Glutamatergic neuron (in vitro differentiated cells): ENCODE measurements around the gene EVI5. TPM values are rescaled to one million over a fixed set of nuclear protein-coding genes. Genes with fewer than 3 reads are reported as not detected.

ENCODE experiments used
- DNase-seq: peaks from one replicate; pipeline ENCODE4 v3.0.0; 2022
- H3K27ac Mint-ChIP-seq: one replicate; pipeline ENCODE4 v1.8.0; 2020; ENCODE audit warnings: mild to moderate bottlenecking, mixed read lengths, inconsistent platforms; ENCODE audit not compliant: unreplicated experiment
- H3K27me3 Mint-ChIP-seq: one replicate; pipeline ENCODE4 v1.8.0; 2020; ENCODE audit warnings: mild to moderate bottlenecking, moderate library complexity, mixed read lengths, inconsistent platforms; ENCODE audit not compliant: unreplicated experiment
- H3K36me3 Mint-ChIP-seq: one replicate; pipeline ENCODE4 v1.8.0; 2020; ENCODE audit warnings: mild to moderate bottlenecking, mixed read lengths, inconsistent platforms; ENCODE audit not compliant: unreplicated experiment
- H3K4me1 Mint-ChIP-seq: one replicate; pipeline ENCODE4 v1.8.0; 2020; ENCODE audit warnings: mild to moderate bottlenecking, low read depth, mixed read lengths, inconsistent platforms; ENCODE audit not compliant: unreplicated experiment
- H3K4me3 Mint-ChIP-seq: one replicate; pipeline ENCODE4 v1.8.0; 2020; ENCODE audit warnings: mild to moderate bottlenecking, mixed read lengths, inconsistent platforms; ENCODE audit not compliant: unreplicated experiment
- H3K9me3 Mint-ChIP-seq: one replicate; pipeline ENCODE4 v1.8.0; 2020; ENCODE audit warnings: mild to moderate bottlenecking, moderate library complexity, mixed read lengths, inconsistent platforms; ENCODE audit not compliant: unreplicated experiment
- CTCF ChIP-seq: fragments of 200-600 bp; sonication (generic); IDR thresholded peaks from one replicate; pipeline ENCODE4 v1.5.0; 2021; ENCODE audit not compliant: partially characterized antibody, unreplicated experiment
- total RNA-seq: library from RNA; stranded (reverse); fragmentation: NEBNext Ultra II Directional; extraction: Animal tissue kit (Norgen Biotek cat#: 25700); gene quantifications from one replicate; pipeline ENCODE4 v1.2.1, GENCODE V29; 2021; ENCODE audit not compliant: unreplicated experiment

EVI5 gene
- total RNA-seq, 1 donor from 2014 or later = 19.5 TPM

GRCh38 chr1:92563457-92564216, 221.3 kb downstream of the EVI5 start:
- no peak for DNase-seq
- Mint-ChIP-seq H3K27ac (no peak overlapping the region), H3K4me3 (no peak overlapping the region), H3K4me1 (no peaks in the 10 kb centered on the region), H3K27me3 (no peaks in the 10 kb centered on the region), H3K36me3 (no peaks in the 10 kb centered on the region), H3K9me3 (peaks cover 2% of the 10 kb centered on the region)
- TF ChIP-seq CTCF = no peak

GRCh38 chr1:92556350-92556749, 228.6 kb downstream of the EVI5 start:
- no peaks in the 10 kb centered on the region for H3K27me3 Mint-ChIP-seq
- H3K9me3 Mint-ChIP-seq = no peaks in the 10 kb centered on the region
- no peak for DNase-seq
- no peaks in the 10 kb centered on the region for H3K36me3 Mint-ChIP-seq
- no peaks in the 10 kb centered on the region for H3K4me1 Mint-ChIP-seq
- no peak overlapping the region for H3K27ac Mint-ChIP-seq
- TF ChIP-seq CTCF = no peak
- H3K4me3 Mint-ChIP-seq = no peak overlapping the region

- no peak overlapping the region for H3K27ac Mint-ChIP-seq
- no peak overlapping the region for H3K4me3 Mint-ChIP-seq
- H3K36me3 Mint-ChIP-seq = no peaks in the 10 kb centered on the region
- H3K9me3 Mint-ChIP-seq = no peaks in the 10 kb centered on the region
- H3K27me3 Mint-ChIP-seq = peaks cover 2% of the 10 kb centered on the region
- TF ChIP-seq CTCF = no peak
- no peak for DNase-seq
- no peaks in the 10 kb centered on the region for H3K4me1 Mint-ChIP-seq
These were observed 230.7 kb downstream of the EVI5 start for GRCh38 chr1:92554216-92554615.

- Mint-ChIP-seq H3K36me3 (no peaks in the 10 kb centered on the region), H3K27me3 (peaks cover 2% of the 10 kb centered on the region), H3K4me3 (no peak overlapping the region), H3K4me1 (no peaks in the 10 kb centered on the region), H3K27ac (no peak overlapping the region), H3K9me3 (no peaks in the 10 kb centered on the region)
- no peak for DNase-seq
- TF ChIP-seq CTCF = no peak
These were observed 233.0 kb downstream of the EVI5 start for GRCh38 chr1:92551916-92552315.

- no peak overlapping the region for H3K27ac Mint-ChIP-seq
- H3K4me1 Mint-ChIP-seq = no peaks in the 10 kb centered on the region
- peaks cover 2% of the 10 kb centered on the region for H3K27me3 Mint-ChIP-seq
- DNase-seq = no peak
- H3K36me3 Mint-ChIP-seq = no peaks in the 10 kb centered on the region
- TF ChIP-seq CTCF = no peak
- H3K4me3 Mint-ChIP-seq = no peak overlapping the region
- H3K9me3 Mint-ChIP-seq = no peaks in the 10 kb centered on the region
These were observed 240.1 kb downstream of the EVI5 start for GRCh38 chr1:92544756-92545165.
